ENCODE results near the gene LDLRAD2.
"Not testable (repeated sequence)": the region's sequence is repeated elsewhere in the genome, so short reads cannot be mapped to it uniquely, and the experiment has no call there.

Gene LDLRAD2

DNA sequence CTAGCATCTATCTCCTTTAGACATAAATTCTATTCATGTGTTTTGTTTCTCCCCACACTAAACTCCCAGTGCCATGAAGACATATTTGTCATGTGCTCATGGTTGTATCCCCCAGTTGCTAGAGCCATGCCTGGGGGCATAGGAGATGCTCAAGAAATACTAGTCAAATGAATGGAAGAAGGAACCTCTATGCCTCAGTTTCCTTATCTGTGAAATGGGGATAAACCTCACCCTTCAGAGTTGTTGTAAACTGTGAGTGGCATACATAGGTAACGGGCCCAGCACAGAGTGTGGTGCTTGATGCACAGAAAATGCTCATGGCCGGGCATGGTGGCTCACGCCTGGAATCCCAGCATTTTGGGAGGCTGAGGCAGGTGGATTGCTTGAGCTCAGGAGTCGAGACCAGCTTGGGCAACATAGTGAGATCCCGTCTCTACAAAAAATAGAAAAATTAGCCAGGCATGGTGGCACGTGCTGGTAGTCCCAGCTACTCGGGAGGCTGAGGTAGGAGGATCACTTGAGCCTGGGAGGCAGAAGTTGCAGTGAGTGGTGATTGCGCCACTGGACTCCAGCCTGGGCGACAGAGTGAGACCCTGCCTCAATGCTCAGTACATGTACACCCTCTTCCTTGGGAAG is 8.7 kb downstream of the LDLRAD2 start:
- FAIRE-seq (no peak), DNase-seq (ENCODE audit: insufficient read length) (no peak)
- TF ChIP-seq POLR2A (IDR thresholded peaks at IDR 0.05; ENCODE audit: low read depth, low read length), result no peak
- TF ChIP-seq POLR2AphosphoS5 (IDR thresholded peaks at IDR 0.05; ENCODE audit: low read depth, low read length), result no peak
- TF ChIP-seq TAF1 (IDR thresholded peaks at IDR 0.05; ENCODE audit: borderline replicate concordance, low read depth, low read length), result no peak

DNA sequence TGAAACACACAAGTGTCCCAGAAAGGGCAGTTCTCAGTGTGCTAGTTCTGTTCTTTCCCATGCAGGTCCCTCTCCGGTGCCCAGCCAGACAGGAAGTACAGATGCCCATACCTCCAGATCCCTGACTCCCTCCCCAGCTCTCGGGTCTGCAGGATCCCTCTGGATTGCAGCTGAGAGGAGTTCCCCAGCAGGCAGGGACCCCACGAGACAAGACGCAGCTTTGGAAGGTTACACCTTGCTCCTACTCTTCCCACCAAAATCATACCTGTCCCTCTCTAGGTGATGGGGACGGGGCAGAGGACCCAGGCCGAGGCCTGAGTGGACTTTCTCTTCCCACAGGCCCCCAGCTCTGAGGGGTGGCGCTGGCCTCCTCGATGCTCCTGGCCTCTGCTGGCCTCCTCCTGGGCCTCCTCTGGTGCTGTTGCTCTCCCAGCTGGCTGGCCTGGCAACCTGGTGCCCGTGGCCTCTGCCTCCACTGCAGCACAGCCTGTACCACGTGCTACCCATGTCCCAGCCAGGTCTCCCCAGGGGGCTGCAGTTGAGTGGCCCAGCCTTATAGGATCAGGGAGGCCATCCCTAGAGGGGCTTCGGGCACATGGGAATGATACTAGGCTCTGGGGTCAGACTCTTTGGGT is 9.4 kb downstream of the LDLRAD2 start:
- TF ChIP-seq TAF1 (IDR thresholded peaks at IDR 0.05; ENCODE audit: borderline replicate concordance, low read depth, low read length) (no peak), POLR2AphosphoS5 (IDR thresholded peaks at IDR 0.05; ENCODE audit: low read depth, low read length) (no peak), POLR2A (IDR thresholded peaks at IDR 0.05; ENCODE audit: low read depth, low read length) (no peak)
- DNase-seq (ENCODE audit: insufficient read length) (no peak), FAIRE-seq (no peak)

DNA sequence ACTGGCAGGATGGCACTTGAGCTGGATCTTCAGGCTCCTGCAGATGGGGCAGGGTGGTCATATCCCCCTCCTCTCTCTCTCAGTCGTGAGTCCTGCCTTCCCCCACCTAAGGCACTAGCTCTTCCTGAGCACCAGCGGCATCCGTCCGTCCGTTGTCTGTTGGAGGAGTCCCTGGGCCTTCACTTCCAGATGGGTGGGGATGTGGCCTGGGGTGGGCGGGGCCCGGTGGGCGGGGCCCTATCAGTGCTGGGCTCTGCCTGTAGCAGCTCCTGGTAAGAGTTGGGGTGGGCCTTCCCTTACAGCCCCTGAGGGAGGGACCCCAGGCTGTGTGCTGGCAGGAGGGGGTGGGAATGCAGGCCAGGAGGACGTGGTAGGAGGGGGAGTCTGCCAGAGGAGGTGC is 10.3 kb downstream of the LDLRAD2 start:
- no peak for TF ChIP-seq POLR2AphosphoS5 (IDR thresholded peaks at IDR 0.05; ENCODE audit: low read depth, low read length)
- no peak for TF ChIP-seq POLR2A (IDR thresholded peaks at IDR 0.05; ENCODE audit: low read depth, low read length)
- TF ChIP-seq TAF1 (IDR thresholded peaks at IDR 0.05; ENCODE audit: borderline replicate concordance, low read depth, low read length), result no peak
- FAIRE-seq (no peak), DNase-seq (ENCODE audit: insufficient read length) (no peak)

DNA sequence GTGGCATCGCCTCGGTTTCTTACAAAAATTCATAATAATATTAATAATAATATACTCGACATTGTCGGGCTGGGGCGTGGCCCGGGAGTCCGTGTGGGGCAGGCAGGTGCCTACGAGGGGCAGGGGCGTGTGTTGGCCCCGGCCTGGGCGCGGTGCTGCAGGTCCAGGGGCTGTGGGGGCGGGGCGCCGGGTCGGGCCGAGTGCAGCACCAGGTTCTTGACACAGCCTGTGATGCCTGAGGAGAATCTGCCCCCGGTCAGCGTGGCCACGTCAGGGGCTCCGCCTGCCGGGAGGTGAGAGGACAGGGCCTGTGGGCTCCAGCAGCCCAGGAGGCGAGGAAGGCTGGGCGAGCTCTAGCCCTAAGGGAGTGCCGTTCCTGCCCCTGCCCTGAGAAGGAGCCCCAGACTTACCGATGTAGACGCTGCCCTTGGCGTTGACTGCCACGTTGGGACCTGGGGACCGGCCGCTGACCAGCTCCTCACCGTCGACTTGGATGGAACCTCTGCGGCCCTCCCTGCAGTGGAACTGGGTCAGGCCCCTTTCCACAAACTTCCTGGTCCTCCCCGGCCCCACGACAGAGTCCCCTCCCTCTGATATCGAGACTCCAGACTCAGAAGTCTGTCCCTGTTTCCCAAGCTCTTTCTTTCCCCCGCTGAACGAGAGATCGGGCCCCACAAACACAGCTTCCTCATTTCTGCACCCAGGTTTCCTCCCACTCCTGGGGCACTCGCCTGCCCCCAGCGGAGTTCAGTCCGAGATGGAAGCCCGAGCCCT is 11.3 kb downstream of the LDLRAD2 start:
- DNase-seq (ENCODE audit: insufficient read length) (peak; percentile 16), FAIRE-seq (no peak)
- TF ChIP-seq POLR2A (IDR thresholded peaks at IDR 0.05; ENCODE audit: low read depth, low read length), result no peak
- TF ChIP-seq TAF1 (IDR thresholded peaks at IDR 0.05; ENCODE audit: borderline replicate concordance, low read depth, low read length), result no peak
- no peak for TF ChIP-seq POLR2AphosphoS5 (IDR thresholded peaks at IDR 0.05; ENCODE audit: low read depth, low read length)

DNA sequence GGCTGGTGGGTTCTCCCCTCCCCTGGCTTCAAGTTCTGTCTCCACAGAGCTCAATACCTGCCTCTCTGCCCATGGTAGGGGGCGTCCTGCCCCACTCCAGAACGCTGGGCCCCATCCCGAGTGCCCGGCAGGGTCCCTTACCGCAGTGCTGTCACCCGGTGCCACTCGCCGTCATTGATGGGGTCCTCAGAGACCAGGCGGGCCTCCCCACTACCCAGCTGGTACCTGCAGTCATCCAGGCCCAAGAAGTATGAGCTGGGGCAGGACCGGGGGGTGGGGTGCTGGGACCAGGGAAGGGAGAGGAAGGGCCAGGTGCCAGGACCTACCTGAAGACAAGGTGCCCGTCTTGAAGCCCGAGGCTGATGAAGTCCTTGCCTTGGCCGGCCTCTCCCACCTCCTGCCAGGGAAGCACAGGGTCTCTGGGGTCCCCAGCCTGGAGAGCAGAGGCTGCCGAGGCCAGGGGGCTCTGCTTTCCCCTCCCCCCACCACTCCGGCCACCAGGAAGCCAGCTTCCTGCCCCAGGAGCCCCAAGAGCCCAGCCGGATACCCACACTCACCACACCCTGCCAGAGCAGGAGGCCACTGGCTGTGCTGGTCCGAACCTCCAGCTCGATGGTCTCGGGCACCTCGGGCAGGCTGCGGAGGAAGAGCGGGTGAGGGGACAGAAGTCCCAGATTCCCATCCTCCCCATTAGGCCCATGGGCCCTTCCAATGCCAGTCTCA is 12.1 kb downstream of the LDLRAD2 start:
- TF ChIP-seq POLR2A (IDR thresholded peaks at IDR 0.05; ENCODE audit: low read depth, low read length) (no peak), TAF1 (IDR thresholded peaks at IDR 0.05; ENCODE audit: borderline replicate concordance, low read depth, low read length) (no peak), POLR2AphosphoS5 (IDR thresholded peaks at IDR 0.05; ENCODE audit: low read depth, low read length) (no peak)
- FAIRE-seq (no peak), DNase-seq (ENCODE audit: insufficient read length) (peak; percentile 12)

DNA sequence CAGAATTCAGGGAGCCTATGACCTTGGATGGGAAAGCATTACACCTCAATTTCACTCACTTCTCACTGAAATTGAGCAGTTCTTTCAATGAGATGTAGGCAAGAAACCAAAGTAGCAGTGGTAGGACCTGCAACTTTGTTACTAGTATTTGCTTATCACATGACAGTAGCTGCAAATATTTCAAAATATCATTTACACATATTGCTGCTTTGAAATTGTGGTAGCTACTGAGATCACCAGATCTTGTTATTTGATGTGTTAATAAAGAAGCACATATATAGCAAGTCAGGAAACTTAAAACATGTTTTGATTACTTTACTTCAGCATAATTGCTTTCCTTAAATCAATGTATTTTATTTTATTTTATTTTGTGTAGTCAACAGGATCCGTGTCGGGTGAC is 12.9 kb downstream of the LDLRAD2 start:
- DNase-seq (ENCODE audit: insufficient read length) (no peak), FAIRE-seq (no peak)

DNA sequence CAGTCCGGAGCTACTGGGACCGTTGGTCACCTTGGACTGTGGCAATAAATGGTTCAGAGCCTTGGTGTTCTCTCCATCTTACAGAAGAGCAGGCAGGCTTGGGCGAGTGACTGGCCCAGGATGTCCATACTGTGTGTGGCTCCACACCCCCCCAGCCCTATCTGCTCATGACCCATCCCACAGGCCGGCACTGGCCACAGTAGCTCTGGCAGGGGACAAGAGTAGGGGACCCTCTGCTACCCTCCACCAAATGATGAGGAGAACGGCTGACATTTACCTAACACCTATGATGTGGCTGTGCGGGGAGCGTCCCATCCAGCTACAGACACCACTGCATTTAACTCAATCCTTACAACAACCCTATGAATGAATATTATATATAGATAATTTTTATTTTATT is 13.3 kb downstream of the LDLRAD2 start:
- TF ChIP-seq TAF1 (IDR thresholded peaks at IDR 0.05; ENCODE audit: borderline replicate concordance, low read depth, low read length) (no peak), POLR2AphosphoS5 (IDR thresholded peaks at IDR 0.05; ENCODE audit: low read depth, low read length) (no peak), POLR2A (IDR thresholded peaks at IDR 0.05; ENCODE audit: low read depth, low read length) (no peak)
- DNase-seq (ENCODE audit: insufficient read length), result no peak
- no peak for FAIRE-seq

More for the DNA sequence above, 12.9 kb downstream of the LDLRAD2 start:
- no peak for TF ChIP-seq POLR2A (IDR thresholded peaks at IDR 0.05; ENCODE audit: low read depth, low read length)
- no peak for TF ChIP-seq POLR2AphosphoS5 (IDR thresholded peaks at IDR 0.05; ENCODE audit: low read depth, low read length)
- no peak for TF ChIP-seq TAF1 (IDR thresholded peaks at IDR 0.05; ENCODE audit: borderline replicate concordance, low read depth, low read length)

DNA sequence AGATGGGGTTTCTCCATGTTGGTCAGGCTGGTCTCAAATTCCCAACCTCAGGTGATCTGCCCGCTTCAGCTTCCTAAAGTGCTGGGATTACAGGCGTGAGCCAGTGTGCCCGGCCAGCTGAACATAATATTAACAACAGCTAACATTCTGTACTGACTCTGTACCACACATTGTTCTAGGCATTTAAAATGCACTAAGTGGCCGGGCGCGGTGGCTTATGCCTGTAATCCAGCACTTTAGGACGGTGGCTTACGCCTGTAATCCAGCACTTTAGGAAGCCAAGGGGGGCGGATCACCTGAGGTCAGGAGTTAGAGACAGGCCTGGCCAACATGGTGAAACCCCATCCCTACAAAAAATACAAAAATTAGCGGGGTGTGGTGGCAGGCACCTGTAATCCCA is 14.6 kb downstream of the LDLRAD2 start:
- not testable (repeated sequence) for FAIRE-seq; DNase-seq (ENCODE audit: insufficient read length)

DNA sequence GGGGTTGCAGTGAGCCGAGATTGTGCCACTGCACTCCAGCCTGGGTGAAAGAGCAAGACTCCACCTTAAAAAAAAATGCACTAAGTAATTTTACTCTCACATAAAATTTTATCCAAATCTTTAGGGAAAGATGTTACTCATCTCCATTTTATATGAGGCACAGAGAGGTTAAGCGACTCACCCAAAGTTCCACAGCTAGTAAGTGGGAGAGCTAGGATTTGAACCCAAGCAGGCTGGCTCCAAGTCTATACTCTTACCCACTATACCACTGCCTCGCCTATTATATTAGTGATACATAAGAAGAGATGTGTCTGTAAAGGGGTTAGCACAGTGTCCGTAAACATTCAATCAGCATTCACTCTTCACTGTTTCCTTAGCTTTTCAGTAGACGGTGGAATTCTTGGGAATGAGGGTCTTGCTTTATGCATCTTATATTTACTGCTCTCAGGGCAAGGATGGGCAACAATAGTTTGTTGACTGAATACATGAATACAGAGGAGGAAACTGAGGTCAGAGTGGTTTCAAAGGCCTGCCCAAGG is 15.1 kb downstream of the LDLRAD2 start:
- DNase-seq (ENCODE audit: insufficient read length) (no peak), FAIRE-seq (no peak)
- TF ChIP-seq POLR2A (IDR thresholded peaks at IDR 0.05; ENCODE audit: low read depth, low read length) (no peak), TAF1 (IDR thresholded peaks at IDR 0.05; ENCODE audit: borderline replicate concordance, low read depth, low read length) (no peak), POLR2AphosphoS5 (IDR thresholded peaks at IDR 0.05; ENCODE audit: low read depth, low read length) (no peak)

DNA sequence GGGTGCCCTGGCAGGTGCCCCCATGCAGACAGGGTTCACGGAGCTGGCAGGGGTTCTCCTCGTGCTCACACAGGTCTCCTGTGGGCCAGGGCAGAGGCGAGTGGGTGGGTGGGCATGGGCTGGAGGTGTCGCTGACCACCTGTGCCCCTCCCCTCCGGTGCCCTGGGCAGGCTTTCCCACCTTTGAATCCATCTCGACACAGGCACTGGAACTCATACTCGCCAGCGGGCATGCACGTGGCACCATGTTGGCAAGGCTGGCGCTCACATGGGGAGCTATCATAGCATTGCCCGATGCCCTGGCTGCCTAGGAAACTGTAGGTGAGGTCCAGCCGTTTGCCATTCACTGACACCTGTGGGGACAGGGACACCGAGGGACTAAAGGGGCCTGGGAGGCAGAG is 16.0 kb downstream of the LDLRAD2 start:
- no peak for DNase-seq (ENCODE audit: insufficient read length)
- no peak for FAIRE-seq
- TF ChIP-seq POLR2A (IDR thresholded peaks at IDR 0.05; ENCODE audit: low read depth, low read length) (no peak), POLR2AphosphoS5 (IDR thresholded peaks at IDR 0.05; ENCODE audit: low read depth, low read length) (no peak), TAF1 (IDR thresholded peaks at IDR 0.05; ENCODE audit: borderline replicate concordance, low read depth, low read length) (no peak)

DNA sequence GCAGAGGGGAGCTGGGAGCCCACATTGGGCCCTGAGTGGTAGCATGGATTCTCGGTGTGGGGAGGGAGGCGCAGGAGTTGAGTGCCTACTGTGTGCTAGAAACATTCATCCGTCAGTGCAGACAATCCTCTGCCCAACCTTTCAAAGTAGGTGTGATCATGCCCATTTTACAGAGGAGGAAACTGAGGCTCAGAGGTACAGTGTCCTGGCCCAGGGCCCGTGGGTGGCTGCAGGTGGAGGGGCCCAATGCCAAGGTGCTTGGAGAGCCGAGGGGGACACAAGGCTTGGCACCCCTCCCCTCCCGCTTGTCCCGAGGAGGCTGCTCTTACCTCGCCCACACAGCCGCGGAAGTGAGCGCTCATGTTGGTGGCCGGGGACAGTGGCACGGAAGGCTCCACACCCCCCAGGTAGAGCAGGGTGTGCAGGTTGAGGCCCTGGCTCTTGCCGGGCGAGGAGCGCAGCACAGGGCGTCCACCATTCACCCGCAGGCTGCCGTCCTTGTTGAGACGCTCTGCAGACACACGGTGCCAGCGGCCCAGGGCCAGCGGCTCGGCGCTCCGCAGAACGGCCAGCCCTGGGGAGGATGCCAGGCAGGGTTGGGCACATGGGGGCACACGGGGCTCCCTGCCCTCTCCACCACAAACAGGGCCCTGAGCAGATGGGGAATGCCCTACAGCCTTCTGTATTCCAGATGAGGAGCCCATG is 16.6 kb downstream of the LDLRAD2 start:
- TF ChIP-seq TAF1 (IDR thresholded peaks at IDR 0.05; ENCODE audit: borderline replicate concordance, low read depth, low read length) (no peak), POLR2AphosphoS5 (IDR thresholded peaks at IDR 0.05; ENCODE audit: low read depth, low read length) (no peak), POLR2A (IDR thresholded peaks at IDR 0.05; ENCODE audit: low read depth, low read length) (no peak)
- FAIRE-seq, result no peak
- no peak for DNase-seq (ENCODE audit: insufficient read length)
